H9 (cell line): ENCODE data around the gene CT47A1. TPM values are rescaled to one million over a fixed set of nuclear protein-coding genes. Genes with fewer than 3 reads are reported as not detected.

Source experiments
- DNase-seq: peaks from one replicate; pipeline ENCODE4 v3.0.0-alpha.2; 2017
- H2AFZ ChIP-seq: one replicate; pipeline ENCODE4 v1.6.1; 2013; ENCODE audit warnings: mild to moderate bottlenecking, low read length, control low read depth, moderate library complexity
- H2AK5ac ChIP-seq: 2 replicates; pipeline ENCODE4 v1.6.1; 2013; ENCODE audit warnings: low read length, control low read depth, mixed read lengths; ENCODE audit not compliant: insufficient read length
- H2BK120ac ChIP-seq: one replicate; pipeline ENCODE4 v1.6.1; 2013; ENCODE audit warnings: low read depth, mild to moderate bottlenecking, low read length, control low read depth, inconsistent platforms; ENCODE audit not compliant: poor library complexity, severe bottlenecking
- H2BK12ac ChIP-seq: 2 replicates; pipeline ENCODE4 v1.6.1; 2013; ENCODE audit warnings: low read length, control low read depth, mixed read lengths, low read depth; ENCODE audit not compliant: insufficient read length
- H2BK15ac ChIP-seq: 2 replicates; pipeline ENCODE4 v1.6.1; 2013; ENCODE audit warnings: low read depth, low read length, control low read depth
- H2BK20ac ChIP-seq: one replicate; pipeline ENCODE4 v1.6.1; 2013; ENCODE audit warnings: low read depth, mild to moderate bottlenecking, low read length, control low read depth, inconsistent platforms; ENCODE audit not compliant: poor library complexity, severe bottlenecking
- H2BK5ac ChIP-seq: 2 replicates; pipeline ENCODE4 v1.6.1; 2013; ENCODE audit warnings: low read length, control low read depth, mixed read lengths; ENCODE audit not compliant: insufficient read length
- H3K14ac ChIP-seq: 2 replicates; pipeline ENCODE4 v1.6.1; 2013; ENCODE audit warnings: low read length, control low read depth; ENCODE audit not compliant: insufficient read depth
- H3K18ac ChIP-seq: 2 replicates; pipeline ENCODE4 v1.6.1; 2013; ENCODE audit warnings: low read depth, mild to moderate bottlenecking, mixed read lengths, low read length, control low read depth; ENCODE audit not compliant: insufficient read length
- H3K23ac ChIP-seq: 2 replicates; pipeline ENCODE4 v1.6.1; 2013; ENCODE audit warnings: low read length, control low read depth, mixed read lengths, low read depth; ENCODE audit not compliant: insufficient read length
- H3K23me2 ChIP-seq: 2 replicates; pipeline ENCODE4 v1.6.1; 2013; ENCODE audit warnings: low read depth, mild to moderate bottlenecking, mixed read lengths, low read length, control low read depth; ENCODE audit not compliant: insufficient read length, poor library complexity, severe bottlenecking
- H3K27ac ChIP-seq: 2 replicates; pipeline ENCODE4 v1.5.1; 2013; ENCODE audit warnings: low read length, control low read depth, mixed read lengths, low read depth; ENCODE audit not compliant: insufficient read length
- H3K27me3 ChIP-seq: 2 replicates; pipeline ENCODE4 v1.6.1; 2013; ENCODE audit warnings: low read length, control low read depth, inconsistent platforms; ENCODE audit not compliant: insufficient read depth
- H3K4ac ChIP-seq: 2 replicates; pipeline ENCODE4 v1.6.1; 2013; ENCODE audit warnings: low read depth, mild to moderate bottlenecking, control low read depth, inconsistent platforms, low read length, moderate library complexity
- H3K4me1 ChIP-seq: 2 replicates; pipeline ENCODE4 v1.6.1; 2013; ENCODE audit warnings: low read length, control low read depth, inconsistent platforms; ENCODE audit not compliant: insufficient read depth
- H3K4me2 ChIP-seq: 2 replicates; pipeline ENCODE4 v1.6.1; 2013; ENCODE audit warnings: low read length, control low read depth, mixed read lengths; ENCODE audit not compliant: insufficient read length, insufficient read depth
- H3K56ac ChIP-seq: 2 replicates; pipeline ENCODE4 v1.6.1; 2013; ENCODE audit warnings: low read depth, mild to moderate bottlenecking, mixed read lengths, low read length, control low read depth; ENCODE audit not compliant: insufficient read length
- H3K79me1 ChIP-seq: 2 replicates; pipeline ENCODE4 v1.6.1; 2013; ENCODE audit warnings: low read depth, mild to moderate bottlenecking, moderate library complexity, low read length, control low read depth, inconsistent platforms; ENCODE audit not compliant: insufficient read depth, poor library complexity, severe bottlenecking
- H3K79me2 ChIP-seq: 2 replicates; pipeline ENCODE4 v1.6.1; 2013; ENCODE audit warnings: low read length, control low read depth, inconsistent platforms; ENCODE audit not compliant: insufficient read depth
- H3K9ac ChIP-seq: 2 replicates; pipeline ENCODE4 v1.6.1; 2013; ENCODE audit warnings: low read length, control low read depth, mixed read lengths; ENCODE audit not compliant: insufficient read length; ENCODE audit errors: extremely low read depth
- H3K9me3 ChIP-seq: one replicate; pipeline ENCODE4 v1.6.1; 2013; ENCODE audit warnings: low read depth, low read length, inconsistent platforms; ENCODE audit not compliant: control insufficient read depth
- H3T11ph ChIP-seq: one replicate; pipeline ENCODE4 v1.6.1; 2013; ENCODE audit warnings: mild to moderate bottlenecking, low read length, control low read depth, inconsistent platforms
- H4K20me1 ChIP-seq: one replicate; pipeline ENCODE4 v1.6.1; 2013; ENCODE audit not compliant: control insufficient read depth, insufficient read length, insufficient read depth
- H4K5ac ChIP-seq: 2 replicates; pipeline ENCODE4 v1.6.1; 2013; ENCODE audit warnings: low read depth, mild to moderate bottlenecking, mixed read lengths, low read length, control low read depth; ENCODE audit not compliant: insufficient read length
- H4K8ac ChIP-seq: replicated peaks from 2 replicates; pipeline ENCODE4 v1.6.1; 2013; ENCODE audit warnings: low read length, control low read depth, mixed read lengths, low read depth; ENCODE audit not compliant: insufficient read length
- H4K91ac ChIP-seq: 2 replicates; pipeline ENCODE4 v1.6.1; 2013; ENCODE audit warnings: low read depth, mild to moderate bottlenecking, moderate library complexity, mixed read lengths, low read length, control low read depth; ENCODE audit not compliant: insufficient read length
- H3K27ac Mint-ChIP-seq, 3 experiments: 2 replicates in 2 of 3; 3 replicates in 1 of 3; pipeline ENCODE4 v1.8.0; 2020 to 2021; ENCODE audit warnings: mixed read lengths in 3 of 3, mild to moderate bottlenecking in 1 of 3, moderate library complexity in 1 of 3
- H3K27me3 Mint-ChIP-seq: 2 replicates; pipeline ENCODE4 v1.8.0; 2021; ENCODE audit warnings: low read depth, mild to moderate bottlenecking, moderate library complexity, mixed read lengths
- H3K36me3 Mint-ChIP-seq, 3 experiments: 2 replicates in 2 of 3; 3 replicates in 1 of 3; pipeline ENCODE4 v1.8.0; 2020 to 2021; ENCODE audit warnings: low read depth in 3 of 3, mixed read lengths in 3 of 3; ENCODE audit not compliant: insufficient read depth in 1 of 3
- H3K4me1 Mint-ChIP-seq, 2 experiments: 2 replicates each; pipeline ENCODE4 v1.8.0; 2020; ENCODE audit warnings: mixed read lengths in 2 of 2
- H3K4me3 Mint-ChIP-seq, 2 experiments: 2 replicates in 1 of 2; 3 replicates in 1 of 2; pipeline ENCODE4 v1.8.0; 2020 to 2021; ENCODE audit warnings: mild to moderate bottlenecking in 2 of 2, mixed read lengths in 2 of 2, moderate library complexity in 1 of 2
- H3K9me3 Mint-ChIP-seq, 2 experiments: 2 replicates in 1 of 2; 3 replicates in 1 of 2; pipeline ENCODE4 v1.8.0; 2020; ENCODE audit warnings: mild to moderate bottlenecking in 2 of 2, mixed read lengths in 2 of 2, moderate library complexity in 1 of 2
- CTCF ChIP-seq: fragments of 200-600 bp; sonication (generic); conservative IDR thresholded peaks from 3 replicates; pipeline ENCODE4 v1.8.0; 2021; ENCODE audit warnings: antibody characterized with exemption, mild to moderate bottlenecking
- WGBS: extraction: QIAGEN DNeasy Blood & Tissue Kit; methylation state at CpG from one replicate; pipeline ENCODE4 v1.1.7; 2013; ENCODE audit warnings: missing lambda C conversion rate, low lambda C conversion rate, mixed read lengths; ENCODE audit not compliant: insufficient read length; ENCODE audit errors: extremely low coverage; 5-methylcytosine and 5-hydroxymethylcytosine counted together
- total RNA-seq: library from RNA; stranded (reverse); gene quantifications from 2 replicates; pipeline ENCODE4 v1.2.1, GENCODE V29; 2021

CT47A1 gene
- total RNA-seq, 1 experiment from 2014 or later: not detected

- H3K4me1 Mint-ChIP-seq: peaks cover 8 to 13% of the 10 kb centered on the region in 2 experiments
- Histone ChIP-seq H2AK5ac (no peak overlapping the region), H2AFZ (no peak overlapping the region), H3K9me3 (peaks cover 47% of the 10 kb centered on the region), H3K4me2 (no peak overlapping the region), H3K56ac (no peak overlapping the region), H3T11ph (no peak overlapping the region), H3K23me2 (no peaks in the 10 kb centered on the region), H3K23ac (no peak overlapping the region), H4K5ac (no peak overlapping the region), H3K27me3 (no peaks in the 10 kb centered on the region), H3K18ac (no peak overlapping the region), H3K27ac (no peak overlapping the region), H3K14ac (no peak overlapping the region), H2BK15ac (no peak overlapping the region), H3K4me1 (no peaks in the 10 kb centered on the region), H2BK20ac (no peak overlapping the region), H3K79me1 (no peaks in the 10 kb centered on the region), H2BK120ac (no peak overlapping the region), H2BK5ac (no peak overlapping the region), H4K91ac (no peak overlapping the region), H3K9ac (no peak overlapping the region), H4K8ac (no peak overlapping the region), H2BK12ac (no peak overlapping the region), H3K4ac (no peak overlapping the region), H4K20me1 (no peaks in the 10 kb centered on the region), H3K79me2 (no peaks in the 10 kb centered on the region)
- peaks cover 61 to 69% of the 10 kb centered on the region in 2 experiments for H3K9me3 Mint-ChIP-seq
- no peak for TF ChIP-seq CTCF
- no peak for DNase-seq
- no CpG with 5 or more reads among the region's 4 CpGs for WGBS
- H3K27ac Mint-ChIP-seq: no peak overlapping the region
- H3K27me3 Mint-ChIP-seq: peaks cover 8% of the 10 kb centered on the region
- no peak overlapping the region for H3K4me3 Mint-ChIP-seq
- peaks cover 0 to 2% (median 0%) of the 10 kb centered on the region in 3 experiments; a peak in 2 of 7 replicates for H3K36me3 Mint-ChIP-seq
Observed at GRCh38 chrX:121010218-121010617, 24.7 kb upstream of the CT47A1 start.
